Measurements from ENCODE around the gene BNIP2.

The BNIP2 gene

DNA sequence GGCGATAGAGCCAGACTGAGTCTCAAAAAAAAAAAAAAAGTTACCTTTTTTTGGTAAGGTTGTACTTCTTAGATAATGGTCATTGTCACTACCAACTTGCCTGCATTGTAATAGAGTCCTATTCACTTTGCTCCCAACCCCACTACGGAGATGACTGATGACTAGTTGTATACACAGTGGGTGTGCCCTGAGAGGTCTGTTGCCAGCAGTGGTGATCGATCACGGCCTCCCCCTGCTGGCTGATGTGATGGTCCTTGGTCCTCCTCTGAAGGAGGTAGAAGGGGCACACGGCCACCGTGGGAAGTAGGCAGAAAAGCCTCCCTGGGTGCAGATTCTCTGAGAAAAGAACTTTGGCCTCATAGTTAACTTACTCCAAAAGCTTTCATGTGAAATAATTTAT, 66.8 kb downstream of the BNIP2 start:
- DNase-seq = peak; percentile 7

DNA sequence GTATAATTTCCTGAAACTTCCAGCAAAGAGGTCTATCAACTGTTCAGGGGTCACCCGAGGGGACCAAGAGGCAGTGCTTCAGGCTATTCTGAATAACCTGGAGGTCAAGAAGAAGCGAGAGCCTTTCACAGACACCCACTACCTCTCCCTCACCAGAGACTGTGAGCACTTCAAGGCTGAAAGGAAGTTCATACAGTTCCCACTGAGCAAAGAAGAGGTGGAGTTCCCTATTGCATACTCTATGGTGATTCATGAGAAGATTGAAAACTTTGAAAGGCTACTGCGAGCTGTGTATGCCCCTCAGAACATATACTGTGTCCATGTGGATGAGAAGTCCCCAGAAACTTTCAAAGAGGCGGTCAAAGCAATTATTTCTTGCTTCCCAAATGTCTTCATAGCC, 70.7 kb downstream of the BNIP2 start:
- DNase-seq = no peak

DNA sequence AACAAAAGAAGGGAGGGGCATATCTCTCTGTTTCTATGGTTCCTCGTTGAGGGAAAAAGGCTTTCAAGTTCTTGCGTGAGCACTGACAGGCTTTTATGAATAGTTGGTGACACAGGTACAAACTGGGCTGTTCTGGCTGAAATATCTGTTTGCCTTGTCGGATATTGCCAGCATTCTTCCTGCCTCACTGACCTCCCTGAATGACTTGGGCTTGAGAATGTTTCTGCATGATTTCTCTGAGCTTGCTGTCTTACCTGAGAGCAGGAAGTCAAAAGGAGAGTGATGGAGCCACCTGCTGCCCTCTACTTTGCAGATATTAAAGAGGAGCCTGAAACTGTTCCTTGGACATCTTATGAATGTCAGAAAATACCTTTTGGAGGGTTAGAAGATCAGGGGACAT, 72.7 kb downstream of the BNIP2 start:
- DNase-seq = no peak

DNA sequence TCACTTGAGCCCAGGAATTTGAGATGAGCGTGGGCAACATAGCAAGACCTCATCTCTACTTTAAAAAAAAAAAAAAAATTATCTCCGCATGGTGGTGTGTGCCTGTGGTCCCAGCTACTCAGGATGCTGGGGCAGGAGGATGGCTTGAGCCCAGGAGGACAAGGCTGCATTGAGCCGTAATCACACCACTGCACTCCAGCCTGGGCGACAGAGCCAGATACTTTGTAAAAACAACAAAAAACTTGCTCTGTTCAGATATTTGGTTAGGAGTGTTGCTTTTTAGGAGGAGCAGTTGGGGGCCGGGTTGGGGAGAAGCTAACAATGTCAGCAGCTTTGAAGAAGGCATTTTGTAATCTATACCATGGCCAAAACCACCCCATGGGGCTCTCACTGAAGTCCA, 73.5 kb downstream of the BNIP2 start:
- DNase-seq = no peak

DNA sequence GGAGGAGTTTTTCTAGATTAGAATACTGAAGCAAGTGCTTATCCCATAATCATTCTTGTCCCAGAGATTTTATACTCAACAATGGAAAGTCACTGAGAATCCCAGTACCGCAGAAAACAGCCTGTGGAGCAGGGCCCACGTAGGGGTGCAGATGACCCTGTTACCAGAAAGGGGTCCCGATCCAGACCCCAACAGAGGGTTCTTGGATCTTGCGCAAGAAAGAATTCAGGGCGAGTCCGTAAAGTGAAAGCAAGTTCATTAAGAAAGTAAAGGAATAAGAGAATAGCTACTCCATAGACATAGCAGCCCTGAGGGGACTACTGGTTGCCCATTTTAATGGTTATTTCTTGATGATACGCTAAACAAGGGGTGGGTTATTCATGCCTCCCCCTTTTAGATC, 75.0 kb downstream of the BNIP2 start:
- no peak for DNase-seq

DNA sequence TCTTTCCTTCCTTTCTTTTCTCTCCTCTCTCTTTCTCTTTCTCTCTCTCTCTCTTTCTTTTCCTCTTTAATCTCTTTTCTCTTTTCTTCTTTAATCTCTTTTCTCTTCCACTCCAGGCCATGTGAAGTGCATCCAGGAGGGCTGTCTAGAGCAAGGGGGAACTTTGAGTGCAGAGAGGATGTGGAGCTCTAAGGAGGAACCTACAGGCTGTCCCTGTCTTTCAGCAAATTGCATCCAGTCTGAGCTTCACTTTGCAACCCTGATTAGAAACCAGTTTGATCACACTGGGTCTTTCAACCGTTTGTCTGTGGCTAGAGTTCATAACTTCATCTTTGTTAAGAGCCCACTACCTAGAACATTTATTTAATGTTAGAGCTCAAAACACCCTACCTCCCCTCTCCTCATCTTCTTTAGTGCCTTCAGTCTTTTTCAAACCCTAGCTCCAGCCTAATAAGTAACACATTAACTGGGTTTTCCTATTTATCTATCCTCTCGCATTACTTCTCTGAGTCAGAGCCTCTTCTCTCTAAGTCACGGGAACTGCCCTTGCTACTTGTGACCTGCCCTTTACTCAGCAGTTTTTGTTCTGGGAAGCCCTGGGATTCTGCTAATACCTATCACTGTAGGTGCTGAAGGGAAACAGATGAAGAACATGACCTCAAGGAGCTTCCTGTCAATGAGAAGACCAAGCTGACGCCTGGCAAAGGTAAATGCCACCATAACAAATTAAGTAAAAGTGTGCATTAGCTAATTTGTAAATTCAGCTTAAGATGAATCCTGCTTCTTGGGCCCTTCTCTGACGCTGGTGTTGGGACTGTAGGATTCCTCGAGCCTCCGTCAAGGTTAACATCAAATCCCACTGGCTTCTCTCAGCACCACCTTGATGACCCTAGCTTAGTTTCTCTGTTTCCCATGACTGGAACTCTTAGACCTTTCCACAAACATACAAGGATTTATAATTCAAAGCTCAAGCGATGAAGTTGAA, 77.6 kb downstream of the BNIP2 start, which contains the start of gene GCNT3:
TSS of gene GCNT3 (plus strand) at position 508 of the 985 bp plus-strand sequence. CDS start 6,456 bp downstream, outside the sequence.
- DNase-seq = no peak

DNA sequence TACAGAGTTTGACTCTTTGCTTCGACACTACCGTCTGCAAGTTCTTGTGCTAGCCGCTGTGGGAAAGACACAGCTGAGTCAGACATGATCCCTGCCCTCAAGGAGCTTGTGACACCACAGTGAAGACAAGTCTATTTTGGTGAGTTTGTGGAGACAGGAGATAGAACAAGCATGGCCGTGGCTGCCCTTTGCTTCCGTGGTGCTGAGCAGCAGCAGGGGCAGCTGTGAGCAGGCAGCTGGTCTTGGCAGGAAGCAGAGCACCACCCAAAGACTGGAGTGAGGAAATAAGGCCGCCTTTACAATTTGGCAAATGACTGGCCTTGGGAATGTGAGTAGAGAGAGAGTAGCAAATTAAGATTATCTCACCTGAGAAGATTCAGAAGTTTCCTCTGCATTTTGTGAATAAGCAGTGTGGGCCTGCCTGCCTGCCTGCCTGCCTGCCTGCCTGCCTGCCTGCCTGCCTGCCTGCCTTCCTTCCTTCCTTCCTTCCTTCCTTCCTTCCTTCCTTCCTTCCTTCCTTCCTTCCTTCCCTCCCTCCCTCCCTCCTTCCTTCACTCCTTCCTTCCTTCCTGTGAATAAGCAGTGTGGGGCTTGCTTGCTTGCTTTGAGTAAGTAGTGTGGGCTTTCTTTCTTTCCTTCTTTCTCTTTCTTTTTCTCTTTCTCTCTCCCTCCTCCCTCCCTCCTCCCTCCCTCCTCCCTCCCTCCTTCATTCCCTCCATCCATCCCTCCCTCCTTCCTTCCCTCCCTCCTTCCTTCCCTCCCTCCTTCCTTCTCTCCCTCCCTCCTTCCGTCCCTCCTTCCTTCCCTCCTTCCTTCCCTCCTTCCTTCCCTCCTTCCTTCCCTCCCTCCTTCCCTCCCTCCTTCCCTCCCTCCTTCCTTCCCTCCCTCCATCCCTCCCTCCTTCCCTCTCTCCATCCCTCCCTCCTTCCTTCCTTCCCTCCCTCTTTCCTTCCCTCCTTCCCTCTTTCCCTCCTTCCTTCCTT, 79.1 kb downstream of the BNIP2 start:
- no peak for DNase-seq
